Gastroesophageal sphincter (tissue), 4 donors: ENCODE data around the gene SYT14. TPM values are rescaled to one million over a fixed set of nuclear protein-coding genes. Genes with fewer than 3 reads are reported as not detected.

Experiments used
- ATAC-seq: fragments of 150-250 bp; one replicate; pipeline ENCODE4 v1.9.1; 2016; ENCODE audit warnings: mild to moderate bottlenecking, moderate library complexity
- H3K27ac ChIP-seq, 4 donors: fragments of 200-600 bp; sonication (generic) in 3 of 4; 1 replicate in 3 of 4; 2 replicates in 1 of 4; pipeline ENCODE4 v1.5.1; 2016 to 2019
- H3K27me3 ChIP-seq: fragments of 200-600 bp; sonication (generic); one replicate; pipeline ENCODE4 v1.5.1; 2019
- H3K36me3 ChIP-seq, 2 donors: fragments of 200-600 bp; sonication (generic); one replicate each; pipeline ENCODE4 v1.5.1; 2019; ENCODE audit warnings: control low read depth in 1 of 2
- H3K4me1 ChIP-seq, 3 donors: fragments of 200-600 bp; sonication (generic); 1 replicate in 2 of 3; 2 replicates in 1 of 3; pipeline ENCODE4 v1.5.1; 2016 to 2019; ENCODE audit warnings: control low read depth in 2 of 3
- H3K4me3 ChIP-seq, 2 donors: fragments of 200-600 bp; sonication (generic); one replicate each; pipeline ENCODE4 v1.5.1; 2019; ENCODE audit warnings: mild to moderate bottlenecking in 1 of 2, moderate library complexity in 1 of 2
- H3K9me3 ChIP-seq, 3 donors: fragments of 200-600 bp; sonication (generic); one replicate each; pipeline ENCODE4 v1.5.1; 2017 to 2019; ENCODE audit warnings: control low read depth in 2 of 3
- EP300 ChIP-seq: sonication (generic); formaldehyde crosslinking; IDR thresholded peaks from one replicate; pipeline ENCODE4 v1.6.1; 2017; ENCODE audit warnings: antibody characterized with exemption, mild to moderate bottlenecking
- POLR2A ChIP-seq, 2 donors: fragments of 450-650 bp; IDR thresholded peaks; one replicate each; pipeline ENCODE4 v1.6.1; 2017; ENCODE audit warnings: antibody characterized with exemption in 2 of 2, mild to moderate bottlenecking in 2 of 2, moderate library complexity in 1 of 2
- POLR2AphosphoS5 ChIP-seq: sonication (generic); formaldehyde crosslinking; IDR thresholded peaks from one replicate; pipeline ENCODE4 v1.6.1; 2017; ENCODE audit warnings: antibody characterized with exemption
- WGBS, 2 donors: methylation state at CpG; one replicate each; pipeline ENCODE4 v1.1.5; 2018; ENCODE audit warnings: low coverage in 1 of 2; 5-methylcytosine and 5-hydroxymethylcytosine counted together
- total RNA-seq, 4 donors: library from RNA; depleted of rRNA; stranded (reverse); fragments of >200 nt; gene quantifications; one replicate each; pipeline ENCODE4 v1.1.0, GENCODE V29; 2016
- TF ChIP-seq, protein P1 (sequence below), 4 experiments: fragments of 200-600 bp in 2 of 4; fragments of 450-650 bp in 2 of 4; sonication (generic) in 1 of 4; IDR thresholded peaks; one replicate each; pipeline ENCODE4 v1.5.1; 2017 to 2019; ENCODE audit warnings: antibody characterized with exemption in 4 of 4, mild to moderate bottlenecking in 2 of 4, moderate library complexity in 2 of 4

The SYT14 gene
- total RNA-seq, 4 donors from 2014 or later = under 0.01 to 0.27 TPM; not detected in 2

DNA sequence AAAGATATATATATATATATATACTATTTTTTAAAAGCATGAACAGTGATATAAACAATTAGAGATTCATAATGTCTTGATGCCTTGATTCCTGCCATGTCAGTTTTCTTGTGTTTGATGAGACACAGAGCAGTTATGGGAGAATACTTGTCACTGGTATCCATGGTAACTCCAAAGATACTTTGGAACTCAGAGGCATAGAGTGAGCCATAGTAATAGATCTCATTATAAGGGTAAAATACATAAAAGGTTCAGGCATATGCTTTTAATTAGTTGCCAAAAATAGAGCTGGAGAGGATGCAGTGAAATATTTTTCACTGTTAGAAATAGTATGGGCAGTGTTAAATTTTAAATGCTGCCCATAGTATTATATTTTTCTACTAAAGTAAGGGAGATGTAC is 134.1 kb downstream of the SYT14 start:
- no peaks in the 10 kb centered on the region for H3K4me1 ChIP-seq
- TF ChIP-seq, protein P1, sequence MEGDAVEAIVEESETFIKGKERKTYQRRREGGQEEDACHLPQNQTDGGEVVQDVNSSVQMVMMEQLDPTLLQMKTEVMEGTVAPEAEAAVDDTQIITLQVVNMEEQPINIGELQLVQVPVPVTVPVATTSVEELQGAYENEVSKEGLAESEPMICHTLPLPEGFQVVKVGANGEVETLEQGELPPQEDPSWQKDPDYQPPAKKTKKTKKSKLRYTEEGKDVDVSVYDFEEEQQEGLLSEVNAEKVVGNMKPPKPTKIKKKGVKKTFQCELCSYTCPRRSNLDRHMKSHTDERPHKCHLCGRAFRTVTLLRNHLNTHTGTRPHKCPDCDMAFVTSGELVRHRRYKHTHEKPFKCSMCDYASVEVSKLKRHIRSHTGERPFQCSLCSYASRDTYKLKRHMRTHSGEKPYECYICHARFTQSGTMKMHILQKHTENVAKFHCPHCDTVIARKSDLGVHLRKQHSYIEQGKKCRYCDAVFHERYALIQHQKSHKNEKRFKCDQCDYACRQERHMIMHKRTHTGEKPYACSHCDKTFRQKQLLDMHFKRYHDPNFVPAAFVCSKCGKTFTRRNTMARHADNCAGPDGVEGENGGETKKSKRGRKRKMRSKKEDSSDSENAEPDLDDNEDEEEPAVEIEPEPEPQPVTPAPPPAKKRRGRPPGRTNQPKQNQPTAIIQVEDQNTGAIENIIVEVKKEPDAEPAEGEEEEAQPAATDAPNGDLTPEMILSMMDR (IDR thresholded peaks at IDR 0.05) = no peak
- TF ChIP-seq POLR2A (IDR thresholded peaks at IDR 0.05) (no peak), POLR2AphosphoS5 (no peak), EP300 (no peak)
- H3K36me3 ChIP-seq = no peaks in the 10 kb centered on the region
- H3K4me3 ChIP-seq = no peak overlapping the region
- H3K27ac ChIP-seq = no peak overlapping the region
- no peak for ATAC-seq
- no peaks in the 10 kb centered on the region for H3K9me3 ChIP-seq
- H3K27me3 ChIP-seq = no peaks in the 10 kb centered on the region

GRCh38 chr1:210072896-210073504 is 135.0 kb downstream of the SYT14 start:
- TF ChIP-seq POLR2AphosphoS5 = no peak
- TF ChIP-seq, protein P1 (IDR thresholded peaks at IDR 0.05) = no peak
- no peak for TF ChIP-seq EP300
- TF ChIP-seq POLR2A (IDR thresholded peaks at IDR 0.05) = no peak
- Histone ChIP-seq H3K27ac (no peak overlapping the region), H3K9me3 (no peaks in the 10 kb centered on the region), H3K4me3 (no peak overlapping the region), H3K27me3 (no peaks in the 10 kb centered on the region), H3K36me3 (no peaks in the 10 kb centered on the region), H3K4me1 (no peaks in the 10 kb centered on the region)
- no peak for ATAC-seq

- H3K4me3 ChIP-seq = no peak overlapping the region
- TF ChIP-seq POLR2A (IDR thresholded peaks at IDR 0.05) (no peak), POLR2AphosphoS5 (no peak), EP300 (no peak)
- TF ChIP-seq, protein P1 (IDR thresholded peaks at IDR 0.05) = no peak
- no peaks in the 10 kb centered on the region for H3K36me3 ChIP-seq
- H3K9me3 ChIP-seq = no peaks in the 10 kb centered on the region
- H3K27me3 ChIP-seq = no peaks in the 10 kb centered on the region
- no peaks in the 10 kb centered on the region for H3K4me1 ChIP-seq
- H3K27ac ChIP-seq = no peak overlapping the region
- 83 to 84% methylated on average over 4 to 11 of the region's 16 CpGs for WGBS, 2 donors
- no peak for ATAC-seq
These were observed 136.9 kb downstream of the SYT14 start for GRCh38 chr1:210074904-210075303.

GRCh38 chr1:210076620-210077019 is 138.6 kb downstream of the SYT14 start:
- H3K36me3 ChIP-seq = no peaks in the 10 kb centered on the region
- H3K4me1 ChIP-seq = no peaks in the 10 kb centered on the region
- H3K4me3 ChIP-seq = no peak overlapping the region
- TF ChIP-seq EP300 = no peak
- no peaks in the 10 kb centered on the region for H3K9me3 ChIP-seq
- no peak for ATAC-seq
- 56 to 66% methylated on average over 3 of the region's 3 CpGs for WGBS, 2 donors
- no peak overlapping the region for H3K27ac ChIP-seq
- no peaks in the 10 kb centered on the region for H3K27me3 ChIP-seq

DNA sequence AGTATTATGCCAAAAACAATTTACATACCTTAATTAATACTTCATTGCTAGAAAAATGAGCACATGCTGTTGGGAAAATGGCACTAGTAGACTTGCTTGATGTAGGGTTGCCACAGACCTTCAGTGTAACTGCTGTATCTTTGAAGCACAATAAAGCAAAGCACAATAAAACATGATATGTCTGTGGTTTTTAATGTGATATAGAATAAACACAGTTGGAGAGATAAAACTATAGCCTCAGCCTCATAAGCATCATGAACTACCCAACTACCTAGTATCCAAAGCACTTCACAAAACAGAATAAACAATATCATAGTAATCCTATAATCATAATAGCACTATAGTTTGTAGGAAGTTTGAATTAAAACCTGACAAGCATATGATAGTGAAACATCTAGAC is 143.5 kb downstream of the SYT14 start:
- Histone ChIP-seq H3K4me1 (no peaks in the 10 kb centered on the region), H3K27ac (no peak overlapping the region), H3K36me3 (no peaks in the 10 kb centered on the region), H3K27me3 (no peaks in the 10 kb centered on the region), H3K4me3 (no peak overlapping the region), H3K9me3 (no peaks in the 10 kb centered on the region)
- no peak for ATAC-seq
- no peak for TF ChIP-seq EP300
- TF ChIP-seq, protein P1 (IDR thresholded peaks at IDR 0.05) = no peak
- no peak for TF ChIP-seq POLR2AphosphoS5
- no peak for TF ChIP-seq POLR2A (IDR thresholded peaks at IDR 0.05)
